Hepatocyte (in vitro differentiated cells): Measurements from ENCODE around the gene INHBA. TPM values are rescaled to one million over a fixed set of nuclear protein-coding genes. Genes with fewer than 3 reads are reported as not detected.
A peak's percentile ranks its signal among the peaks of the same experiment; 100 is the strongest.

Experiments
- DNase-seq: peaks from one replicate; pipeline ENCODE4 v3.0.0-alpha.2; 2016; ENCODE audit warnings: low spot score
- H2AFZ ChIP-seq: fragments of 200-600 bp; sonication (generic); 2 replicates; pipeline ENCODE4 v1.6.0; 2016; ENCODE audit warnings: antibody characterized with exemption, mild to moderate bottlenecking
- H3K27ac ChIP-seq: fragments of 200-600 bp; sonication (generic); 2 replicates; pipeline ENCODE4 v1.5.1; 2016; ENCODE audit warnings: mild to moderate bottlenecking
- H3K27me3 ChIP-seq: fragments of 200-600 bp; sonication (generic); 2 replicates; pipeline ENCODE4 v1.6.1; 2016
- H3K36me3 ChIP-seq: fragments of 200-600 bp; sonication (generic); replicated peaks from 2 replicates; pipeline ENCODE4 v1.5.1; 2016; ENCODE audit warnings: low read depth; ENCODE audit not compliant: insufficient read depth
- H3K4me1 ChIP-seq: fragments of 200-600 bp; sonication (generic); 2 replicates; pipeline ENCODE4 v1.5.1; 2016; ENCODE audit warnings: mild to moderate bottlenecking, moderate library complexity; ENCODE audit not compliant: insufficient read depth
- H3K4me2 ChIP-seq: fragments of 200-600 bp; sonication (generic); 2 replicates; pipeline ENCODE4 v1.6.0; 2016
- H3K4me3 ChIP-seq: fragments of 200-600 bp; sonication (generic); 2 replicates; pipeline ENCODE4 v1.5.1; 2016; ENCODE audit warnings: mild to moderate bottlenecking
- H3K79me2 ChIP-seq: fragments of 200-600 bp; sonication (generic); 2 replicates; pipeline ENCODE4 v1.6.0; 2017; ENCODE audit warnings: mild to moderate bottlenecking
- H3K9me2 ChIP-seq: fragments of 200-600 bp; sonication (generic); replicated peaks from 2 replicates; pipeline ENCODE4 v1.6.0; 2017; ENCODE audit warnings: mild to moderate bottlenecking; ENCODE audit not compliant: insufficient read depth
- H3K9me3 ChIP-seq: fragments of 200-600 bp; sonication (generic); 2 replicates; pipeline ENCODE4 v1.5.1; 2016; ENCODE audit warnings: low read depth, mild to moderate bottlenecking
- H4K20me1 ChIP-seq: fragments of 200-600 bp; sonication (generic); 2 replicates; pipeline ENCODE4 v1.6.0; 2016; ENCODE audit warnings: mild to moderate bottlenecking; ENCODE audit not compliant: insufficient read depth, poor library complexity, severe bottlenecking
- CTCF ChIP-seq: fragments of 200-600 bp; sonication (generic); IDR thresholded peaks from 2 replicates; pipeline ENCODE4 v1.5.1; 2016; ENCODE audit warnings: antibody characterized with exemption, mild to moderate bottlenecking; ENCODE audit not compliant: poor library complexity
- EZH2 ChIP-seq: fragments of 200-600 bp; sonication (generic); IDR thresholded peaks from 2 replicates; pipeline ENCODE4 v1.6.1; 2016; ENCODE audit warnings: antibody characterized with exemption, mild to moderate bottlenecking, borderline replicate concordance
- EZH2phosphoT487 ChIP-seq: fragments of 200-600 bp; sonication (generic); IDR thresholded peaks from one replicate; pipeline ENCODE4 v1.6.1; 2018; ENCODE audit warnings: antibody characterized with exemption, mild to moderate bottlenecking, low read depth, moderate library complexity; ENCODE audit not compliant: unreplicated experiment, severe bottlenecking
- WGBS: methylation state at CpG from one replicate; pipeline ENCODE4 v1.1.6; 2016; ENCODE audit warnings: low lambda C conversion rate; ENCODE audit errors: missing lambda C conversion rate; 5-methylcytosine and 5-hydroxymethylcytosine counted together
- polyA plus RNA-seq: library from polyadenylated mRNA; unstranded; fragments of >200 nt; fragmentation: Nextera tagmentation; extraction: Ambion mirVana; gene quantifications from 2 replicates; pipeline ENCODE4 v1.2.1, GENCODE V29; 2016
- total RNA-seq: library from RNA; depleted of rRNA; stranded (reverse); fragments of >200 nt; gene quantifications from 2 replicates; pipeline ENCODE4 v1.2.3, GENCODE V29; 2014

INHBA gene
- total and polyA plus RNA-seq, 2 experiments from 2014 or later: 7.0 to 8.2 TPM

- Histone ChIP-seq H3K4me2 (no peak overlapping the region), H3K27me3 (no peaks in the 10 kb centered on the region), H3K36me3 (no peaks in the 10 kb centered on the region), H3K9me2 (no peaks in the 10 kb centered on the region), H2AFZ (no peak overlapping the region), H3K79me2 (no peaks in the 10 kb centered on the region), H3K4me1 (no peaks in the 10 kb centered on the region), H3K9me3 (no peaks in the 10 kb centered on the region), H4K20me1 (no peaks in the 10 kb centered on the region), H3K27ac (no peak overlapping the region), H3K4me3 (no peak overlapping the region)
- 50% methylated on average over 3 of the region's 3 CpGs for WGBS
- no peak for DNase-seq
- no peak for TF ChIP-seq CTCF
- no peak for TF ChIP-seq EZH2phosphoT487
- TF ChIP-seq EZH2: no peak
Measured at GRCh38 chr7:41732436-41732785, 29.5 kb upstream of the INHBA start.

- WGBS: 80% methylated on average over 7 of the region's 7 CpGs
- H3K4me3 ChIP-seq: no peak overlapping the region
- no peaks in the 10 kb centered on the region for H3K9me2 ChIP-seq
- no peaks in the 10 kb centered on the region for H3K27me3 ChIP-seq
- no peaks in the 10 kb centered on the region for H3K9me3 ChIP-seq
- H3K36me3 ChIP-seq: no peaks in the 10 kb centered on the region
- no peak overlapping the region for H3K4me2 ChIP-seq
- no peak for DNase-seq
- H3K4me1 ChIP-seq: no peaks in the 10 kb centered on the region
- no peaks in the 10 kb centered on the region for H4K20me1 ChIP-seq
- H3K79me2 ChIP-seq: no peaks in the 10 kb centered on the region
- no peak overlapping the region for H2AFZ ChIP-seq
- TF ChIP-seq CTCF (peak; percentile 73), EZH2 (no peak)
- no peak overlapping the region for H3K27ac ChIP-seq
Measured at GRCh38 chr7:41731493-41732435, 28.9 kb upstream of the INHBA start.

- H3K4me3 ChIP-seq: no peak overlapping the region
- H4K20me1 ChIP-seq: no peaks in the 10 kb centered on the region
- DNase-seq: peak; percentile 20
- no peaks in the 10 kb centered on the region for H3K27me3 ChIP-seq
- no peaks in the 10 kb centered on the region for H3K9me2 ChIP-seq
- no peaks in the 10 kb centered on the region for H3K36me3 ChIP-seq
- no peak for TF ChIP-seq EZH2
- no peak for TF ChIP-seq CTCF
- TF ChIP-seq EZH2phosphoT487: no peak
- no peaks in the 10 kb centered on the region for H3K9me3 ChIP-seq
- H3K4me1 ChIP-seq: no peaks in the 10 kb centered on the region
- peak overlapping the region; percentile 24 for H3K27ac ChIP-seq
- no peaks in the 10 kb centered on the region for H3K79me2 ChIP-seq
- H3K4me2 ChIP-seq: no peak overlapping the region
- 37% methylated on average over 3 of the region's 3 CpGs for WGBS
- H2AFZ ChIP-seq: no peak overlapping the region
Measured at GRCh38 chr7:41730668-41731067, 27.8 kb upstream of the INHBA start.
